ENCODE data around the gene TAF1B.

TAF1B gene

DNA sequence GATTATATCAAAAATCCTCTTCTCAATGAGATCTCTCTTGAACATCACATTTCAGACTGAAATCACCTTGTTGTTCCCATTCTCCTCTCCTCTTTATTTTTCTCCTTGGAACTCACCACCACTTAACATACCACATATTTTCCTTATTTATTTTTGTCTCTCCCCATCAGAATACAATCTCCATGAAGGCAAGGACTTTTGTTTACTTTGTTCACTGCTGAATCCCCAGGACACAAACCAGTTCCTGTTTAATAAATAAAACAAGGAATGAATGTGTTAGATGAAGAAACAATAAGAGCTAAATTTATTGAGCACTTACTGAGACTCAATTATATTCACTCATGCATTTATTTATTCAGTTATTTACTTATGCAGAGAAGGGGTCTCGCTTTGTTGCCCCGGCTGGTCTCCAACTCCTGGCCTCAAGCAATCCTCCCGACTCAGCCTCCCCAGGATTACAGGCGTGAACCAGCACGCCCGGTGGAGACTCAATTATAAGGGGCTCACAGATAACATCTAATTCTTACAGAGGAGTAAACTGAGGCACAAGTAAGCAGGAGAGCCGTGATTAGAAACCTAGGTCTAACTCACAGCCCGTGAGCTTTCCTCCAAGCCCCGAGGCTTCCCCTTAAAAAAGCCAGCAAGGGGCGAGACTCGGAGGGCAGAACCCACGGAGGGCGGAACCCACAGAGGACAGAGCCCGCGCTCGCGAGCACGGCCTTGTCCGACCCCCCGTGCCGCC is 616 bp upstream of the TAF1B start:
- H3K4me3 ChIP-seq (ENCODE audit: control insufficient read depth in 1 of 7, extremely low read depth in 1 of 7, insufficient read depth in 4 of 7, low read depth in 2 of 7, low read length in 6 of 7) = peak overlapping the region; percentile 72 to 95 (median 78)
- no peaks in the 10 kb centered on the region for H3K27me3 ChIP-seq (replicated peaks in 2 of 5; ENCODE audit: control insufficient read depth in 4 of 5, insufficient read depth in 5 of 5, low read length in 4 of 5)
- no peaks in the 10 kb centered on the region for H3K9me3 ChIP-seq (ENCODE audit: control extremely low read depth in 1 of 5, control insufficient read depth in 4 of 5, insufficient read depth in 2 of 5, low read depth in 1 of 5, low read length in 4 of 5)
- WGBS (ENCODE audit: insufficient coverage) = 31% methylated on average over 21 of the region's 21 CpGs
- ChIA-PET POLR2A (interaction anchor here (0.5 to 0.6 kb wide), 2 partner anchors 10 to 1752 kb away, joined by 3 read pairs; no protein-coding TSS in a partner anchor), CTCF (interaction anchor here (0.7 to 2.1 kb wide), 8 partner anchors 13 to 52 kb away, joined by 3 to 9 read pairs (median 4); no protein-coding TSS in a partner anchor)
- H3K27ac ChIP-seq (ENCODE audit: insufficient read depth in 1 of 2, low read depth in 1 of 2, low read length in 2 of 2, poor library complexity in 1 of 2, severe bottlenecking in 2 of 2) = peak overlapping the region in 1 of 2 experiments; percentile 74
- peaks cover 0 to 16% (median 3%) of the 10 kb centered on the region in 4 experiments for H3K36me3 ChIP-seq (ENCODE audit: control insufficient read depth in 4 of 4, insufficient read depth in 4 of 4, low read length in 3 of 4)
- H3K4me1 ChIP-seq (ENCODE audit: control extremely low read depth in 1 of 4, control insufficient read depth in 4 of 4, insufficient read depth in 4 of 4, low read length in 3 of 4) = peaks cover 8 to 21% (median 16%) of the 10 kb centered on the region in 4 experiments
- DNase-seq = no peak

DNA sequence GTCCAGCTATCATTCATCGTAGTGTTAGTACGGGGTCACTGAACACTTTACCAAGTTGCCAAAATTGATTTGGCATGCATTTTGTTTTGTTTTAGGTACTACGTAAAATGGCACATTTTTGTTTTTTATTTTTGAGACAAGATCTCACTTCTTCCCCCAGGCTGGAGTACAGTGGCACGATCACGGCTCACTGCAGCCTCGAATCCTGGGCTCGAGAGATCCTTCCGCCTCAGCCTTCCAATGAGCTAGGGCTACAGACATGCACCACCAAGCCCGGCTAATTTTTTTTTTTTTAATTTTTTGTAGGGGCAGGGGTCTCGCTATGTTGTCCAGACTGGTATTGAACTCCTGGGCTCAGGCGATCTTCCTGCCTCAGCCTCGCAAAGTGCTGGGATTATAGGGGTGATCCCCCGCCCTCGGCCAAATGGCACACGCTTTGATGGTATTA is 786 bp downstream of the TAF1B start:
- no peak for DNase-seq
- Histone ChIP-seq H3K36me3 (ENCODE audit: control insufficient read depth in 4 of 4, insufficient read depth in 4 of 4, low read length in 3 of 4) (peaks cover 0 to 16% (median 3%) of the 10 kb centered on the region in 4 experiments), H3K4me3 (ENCODE audit: control insufficient read depth in 1 of 7, extremely low read depth in 1 of 7, insufficient read depth in 4 of 7, low read depth in 2 of 7, low read length in 6 of 7) (peak overlapping the region; percentile 72 to 95 (median 78)), H3K27ac (ENCODE audit: insufficient read depth in 1 of 2, low read depth in 1 of 2, low read length in 2 of 2, poor library complexity in 1 of 2, severe bottlenecking in 2 of 2) (peak overlapping the region in 1 of 2 experiments; percentile 74), H3K27me3 (replicated peaks in 2 of 5; ENCODE audit: control insufficient read depth in 4 of 5, insufficient read depth in 5 of 5, low read length in 4 of 5) (no peaks in the 10 kb centered on the region), H3K9me3 (ENCODE audit: control extremely low read depth in 1 of 5, control insufficient read depth in 4 of 5, insufficient read depth in 2 of 5, low read depth in 1 of 5, low read length in 4 of 5) (no peaks in the 10 kb centered on the region), H3K4me1 (ENCODE audit: control extremely low read depth in 1 of 4, control insufficient read depth in 4 of 4, insufficient read depth in 4 of 4, low read length in 3 of 4) (peaks cover 8 to 21% (median 16%) of the 10 kb centered on the region in 4 experiments)
- CTCF ChIA-PET = interaction anchor here (0.7 to 2.1 kb wide), 4 partner anchors 11 to 45 kb away, joined by 3 to 9 read pairs (median 5); no protein-coding TSS in a partner anchor
- 0% methylated on average over 4 of the region's 15 CpGs for WGBS (ENCODE audit: insufficient coverage)
- POLR2A ChIA-PET = interaction anchor here (0.6 to 1.2 kb wide), 2 partner anchors 199 to 746 kb away, joined by 3 to 7 read pairs; partner anchors contain the start of gene KLF11

DNA sequence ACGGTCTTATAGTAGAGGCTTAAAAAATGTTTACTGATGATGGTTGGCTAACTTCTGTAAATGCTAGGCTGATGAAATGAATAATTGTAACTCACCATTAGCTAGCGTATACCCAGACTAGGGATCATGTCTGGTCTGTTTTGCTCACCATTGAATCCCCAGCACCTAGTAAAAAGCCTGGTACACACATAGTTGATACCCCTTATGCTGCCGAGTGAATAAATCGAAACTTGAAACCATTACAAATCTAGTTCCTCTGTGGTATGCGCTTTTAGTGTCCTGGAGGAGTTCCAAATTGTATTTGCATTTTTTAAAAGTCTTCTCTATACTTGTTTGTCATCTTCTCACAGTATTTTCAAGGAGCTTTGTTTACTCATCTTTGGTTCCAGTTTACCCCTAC is 1.3 kb downstream of the TAF1B start:
- DNase-seq = peak in 2 of 3 donors; percentile 23 to 27
- ChIA-PET CTCF (interaction anchor here (0.7 kb wide), 1 partner anchor 31 kb away, joined by 3 read pairs; no protein-coding TSS in a partner anchor), POLR2A (no interaction called here)
- WGBS (ENCODE audit: insufficient coverage) = 84% methylated on average over 5 of the region's 5 CpGs
- Histone ChIP-seq H3K4me3 (ENCODE audit: control insufficient read depth in 1 of 7, extremely low read depth in 1 of 7, insufficient read depth in 4 of 7, low read depth in 2 of 7, low read length in 6 of 7) (peak overlapping the region in 5 of 7 experiments; percentile 74 to 95 (median 83)), H3K27me3 (replicated peaks in 2 of 5; ENCODE audit: control insufficient read depth in 4 of 5, insufficient read depth in 5 of 5, low read length in 4 of 5) (no peaks in the 10 kb centered on the region), H3K4me1 (ENCODE audit: control extremely low read depth in 1 of 4, control insufficient read depth in 4 of 4, insufficient read depth in 4 of 4, low read length in 3 of 4) (peaks cover 8 to 21% (median 16%) of the 10 kb centered on the region in 4 experiments), H3K27ac (ENCODE audit: insufficient read depth in 1 of 2, low read depth in 1 of 2, low read length in 2 of 2, poor library complexity in 1 of 2, severe bottlenecking in 2 of 2) (peak overlapping the region in 1 of 2 experiments; percentile 74), H3K36me3 (ENCODE audit: control insufficient read depth in 4 of 4, insufficient read depth in 4 of 4, low read length in 3 of 4) (peaks cover 0 to 16% (median 4%) of the 10 kb centered on the region in 4 experiments), H3K9me3 (ENCODE audit: control extremely low read depth in 1 of 5, control insufficient read depth in 4 of 5, insufficient read depth in 2 of 5, low read depth in 1 of 5, low read length in 4 of 5) (no peaks in the 10 kb centered on the region)

DNA sequence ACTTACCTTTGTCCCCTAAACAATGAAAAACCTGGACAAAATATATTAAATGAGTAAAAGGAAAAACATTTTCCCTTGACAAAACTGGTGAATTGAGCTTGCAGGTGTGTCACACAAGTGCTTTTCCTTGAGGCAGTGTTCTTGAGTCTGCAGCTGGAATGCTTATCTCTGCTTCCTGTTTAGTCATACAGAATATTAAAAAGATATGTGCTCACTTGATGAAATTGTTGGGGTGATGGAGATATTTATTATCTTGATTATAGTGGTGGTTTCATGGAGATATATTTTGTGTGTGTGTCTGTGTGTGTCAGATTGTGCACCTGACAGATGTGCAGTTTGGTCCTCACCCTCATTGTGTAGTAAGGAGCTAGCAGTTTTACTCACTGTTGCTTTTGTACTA is 3.3 kb downstream of the TAF1B start:
- Histone ChIP-seq H3K27ac (ENCODE audit: insufficient read depth in 1 of 2, low read depth in 1 of 2, low read length in 2 of 2, poor library complexity in 1 of 2, severe bottlenecking in 2 of 2) (no peak overlapping the region), H3K4me3 (ENCODE audit: control insufficient read depth in 1 of 7, extremely low read depth in 1 of 7, insufficient read depth in 4 of 7, low read depth in 2 of 7, low read length in 6 of 7) (no peak overlapping the region), H3K36me3 (ENCODE audit: control insufficient read depth in 4 of 4, insufficient read depth in 4 of 4, low read length in 3 of 4) (peaks cover 5 to 28% (median 11%) of the 10 kb centered on the region in 4 experiments), H3K4me1 (ENCODE audit: control extremely low read depth in 1 of 4, control insufficient read depth in 4 of 4, insufficient read depth in 4 of 4, low read length in 3 of 4) (peaks cover 8 to 21% (median 16%) of the 10 kb centered on the region in 4 experiments), H3K9me3 (ENCODE audit: control extremely low read depth in 1 of 5, control insufficient read depth in 4 of 5, insufficient read depth in 2 of 5, low read depth in 1 of 5, low read length in 4 of 5) (no peaks in the 10 kb centered on the region), H3K27me3 (replicated peaks in 2 of 5; ENCODE audit: control insufficient read depth in 4 of 5, insufficient read depth in 5 of 5, low read length in 4 of 5) (no peaks in the 10 kb centered on the region)
- POLR2A ChIA-PET = no interaction called here
- CTCF ChIA-PET = interaction anchor here (1.7 kb wide), 1 partner anchor 31 kb away, joined by 6 read pairs; no protein-coding TSS in a partner anchor
- DNase-seq = no peak

DNA sequence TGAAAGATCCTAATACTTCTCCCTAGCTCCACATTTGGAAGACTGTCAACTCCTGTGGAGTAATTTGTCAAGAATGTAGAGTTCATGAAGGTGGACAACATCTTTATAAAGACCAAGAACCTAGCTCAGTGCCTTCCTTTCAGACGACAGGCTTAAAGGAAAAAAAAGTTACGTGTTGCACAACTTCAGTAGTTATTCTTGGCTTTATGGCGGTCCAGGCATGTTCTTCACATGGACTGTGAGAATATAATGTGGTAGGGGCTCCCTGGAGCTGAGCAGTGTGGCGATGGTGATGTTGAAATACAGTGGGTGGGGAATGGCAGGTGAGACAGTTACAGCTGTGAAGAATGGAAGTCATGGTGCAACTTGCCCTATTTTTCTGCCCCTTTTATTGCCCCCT is 3.9 kb downstream of the TAF1B start:
- no peak overlapping the region for H3K4me3 ChIP-seq (ENCODE audit: control insufficient read depth in 1 of 7, extremely low read depth in 1 of 7, insufficient read depth in 4 of 7, low read depth in 2 of 7, low read length in 6 of 7)
- H3K36me3 ChIP-seq (ENCODE audit: control insufficient read depth in 4 of 4, insufficient read depth in 4 of 4, low read length in 3 of 4) = peaks cover 5 to 34% (median 15%) of the 10 kb centered on the region in 4 experiments
- no peaks in the 10 kb centered on the region for H3K9me3 ChIP-seq (ENCODE audit: control extremely low read depth in 1 of 5, control insufficient read depth in 4 of 5, insufficient read depth in 2 of 5, low read depth in 1 of 5, low read length in 4 of 5)
- ChIA-PET POLR2A (no interaction called here), CTCF (interaction anchor here (1.1 to 1.7 kb wide), 2 partner anchors 21 to 32 kb away, joined by 3 to 6 read pairs; no protein-coding TSS in a partner anchor)
- no peak for DNase-seq
- H3K27me3 ChIP-seq (replicated peaks in 2 of 5; ENCODE audit: control insufficient read depth in 4 of 5, insufficient read depth in 5 of 5, low read length in 4 of 5) = no peaks in the 10 kb centered on the region
- WGBS (ENCODE audit: insufficient coverage) = 100% methylated on average over 3 of the region's 4 CpGs
- H3K27ac ChIP-seq (ENCODE audit: insufficient read depth in 1 of 2, low read depth in 1 of 2, low read length in 2 of 2, poor library complexity in 1 of 2, severe bottlenecking in 2 of 2) = no peak overlapping the region
- H3K4me1 ChIP-seq (ENCODE audit: control extremely low read depth in 1 of 4, control insufficient read depth in 4 of 4, insufficient read depth in 4 of 4, low read length in 3 of 4) = peaks cover 8 to 21% (median 16%) of the 10 kb centered on the region in 4 experiments

DNA sequence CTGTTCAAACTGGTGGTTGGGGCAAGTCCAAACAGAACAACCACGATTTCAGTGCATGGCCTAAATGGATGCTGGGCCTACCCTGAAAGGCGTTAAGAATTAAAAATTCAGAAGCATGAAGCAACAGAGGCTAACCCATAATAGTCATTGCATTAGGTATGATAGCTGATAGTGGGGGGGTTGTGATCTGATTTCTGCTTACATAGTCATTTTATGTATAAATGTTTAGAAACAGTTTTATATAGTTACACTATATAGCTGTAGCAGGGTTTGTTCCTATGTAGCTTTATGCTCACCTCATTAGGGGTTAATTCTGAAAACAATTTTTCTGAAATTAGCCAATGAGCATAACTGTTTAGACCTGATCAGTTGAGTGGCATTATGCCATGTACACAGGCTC is 9.6 kb downstream of the TAF1B start:
- ChIA-PET CTCF (interaction anchor here (0.6 kb wide), 1 partner anchor 244 kb away, joined by 3 read pairs; no protein-coding TSS in a partner anchor), POLR2A (interaction anchor here (0.7 kb wide), 1 partner anchor 11 kb away, joined by 3 read pairs; no protein-coding TSS in a partner anchor)
- Histone ChIP-seq H3K27me3 (replicated peaks in 2 of 5; ENCODE audit: control insufficient read depth in 4 of 5, insufficient read depth in 5 of 5, low read length in 4 of 5) (no peaks in the 10 kb centered on the region), H3K4me1 (ENCODE audit: control extremely low read depth in 1 of 4, control insufficient read depth in 4 of 4, insufficient read depth in 4 of 4, low read length in 3 of 4) (no peaks in the 10 kb centered on the region), H3K9me3 (ENCODE audit: control extremely low read depth in 1 of 5, control insufficient read depth in 4 of 5, insufficient read depth in 2 of 5, low read depth in 1 of 5, low read length in 4 of 5) (peaks cover 0 to 10% (median 5%) of the 10 kb centered on the region in 5 experiments), H3K36me3 (ENCODE audit: control insufficient read depth in 4 of 4, insufficient read depth in 4 of 4, low read length in 3 of 4) (peaks cover 26 to 70% (median 51%) of the 10 kb centered on the region in 4 experiments), H3K4me3 (ENCODE audit: control insufficient read depth in 1 of 7, extremely low read depth in 1 of 7, insufficient read depth in 4 of 7, low read depth in 2 of 7, low read length in 6 of 7) (no peak overlapping the region), H3K27ac (ENCODE audit: insufficient read depth in 1 of 2, low read depth in 1 of 2, low read length in 2 of 2, poor library complexity in 1 of 2, severe bottlenecking in 2 of 2) (no peak overlapping the region)
- WGBS (ENCODE audit: insufficient coverage) = 88% methylated on average over 1 of the region's 2 CpGs
- DNase-seq = no peak
